GM12878 (cell line): ENCODE measurements around the gene DNAAF8. TPM values are rescaled to one million over a fixed set of nuclear protein-coding genes. Genes with fewer than 3 reads are reported as not detected.

Experiments
- ATAC-seq: fragments of 200-7000 bp; cut with Tn5 transposase; 3 replicates; pipeline ENCODE4 v1.9.1; 2020; ENCODE audit warnings: mild to moderate bottlenecking, moderate library complexity
- BruUV-seq: library from RNA; stranded (reverse); fragments of 400-500 nt; replicated peaks from 2 replicates; lab custom pipeline; 2021; lab: Mats Ljungman, UMichigan
- CTCF ChIA-PET: fragments of 300-600 bp; sonication (Branson Sonifier 250); formaldehyde crosslinking; extraction: SDS; loops from one replicate; lab custom pipeline; 2021; ENCODE audit warnings: inconsistent platforms; lab: Yijun Ruan, JAX
- POLR2A ChIA-PET: fragments of 350-600 bp; formaldehyde crosslinking; extraction: SDS; loops from one replicate; lab custom pipeline; 2021; ENCODE audit warnings: inconsistent platforms; lab: Charles Lee
- RAD21 ChIA-PET: fragments of 300-600 bp; sonication (Branson Sonifier 250); formaldehyde crosslinking; loops from one replicate; lab custom pipeline; 2023; ENCODE audit warnings: antibody characterized with exemption; ENCODE audit not compliant: unreplicated experiment; lab: Charles Lee
- SMC1A ChIA-PET: fragments of 300-600 bp; sonication (Branson Sonifier 250); formaldehyde crosslinking; loops from one replicate; lab custom pipeline; 2023; ENCODE audit not compliant: unreplicated experiment, uncharacterized antibody; lab: Charles Lee
- DNase-seq: peaks from one replicate; pipeline ENCODE4 v3.0.0-alpha.2; 2011; ENCODE audit warnings: low read depth, low spot score
- FAIRE-seq: peaks from 3 replicates; lab custom pipeline; 2011; peaks lifted over from hg19 to GRCh38; lab: Jason Lieb, UNC
- H2AFZ ChIP-seq: 2 replicates; pipeline ENCODE4 v1.6.0; 2011; ENCODE audit warnings: low read depth, low read length, control low read depth; ENCODE audit not compliant: control insufficient read depth
- H3K27ac ChIP-seq: 2 replicates; pipeline ENCODE4 v1.5.1; 2011; ENCODE audit warnings: control low read depth; ENCODE audit not compliant: control insufficient read depth, insufficient read depth
- H3K27me3 ChIP-seq, 2 experiments: replicated peaks in 1 of 2; 2 replicates each; pipeline versions ENCODE4 v1.6.0 to v1.6.1; 2011; ENCODE audit warnings: low read length in 1 of 2; ENCODE audit not compliant: control insufficient read depth in 2 of 2, insufficient read depth in 2 of 2
- H3K36me3 ChIP-seq, 2 experiments: 2 replicates each; pipeline ENCODE4 v1.5.1; 2011; ENCODE audit warnings: low read length in 1 of 2; ENCODE audit not compliant: control insufficient read depth in 2 of 2, insufficient read depth in 2 of 2
- H3K4me1 ChIP-seq: 2 replicates; pipeline ENCODE4 v1.6.1; 2011; ENCODE audit warnings: mild to moderate bottlenecking, low read length, moderate library complexity, mixed read lengths; ENCODE audit not compliant: control insufficient read depth, insufficient read depth
- H3K4me2 ChIP-seq: 2 replicates; pipeline ENCODE4 v1.6.0; 2011; ENCODE audit warnings: control low read depth; ENCODE audit not compliant: control insufficient read depth, insufficient read depth
- H3K4me3 ChIP-seq: fragments of 200-600 bp; sonication (generic); 2 replicates; pipeline ENCODE4 v1.5.1; 2016
- H3K79me2 ChIP-seq: 2 replicates; pipeline ENCODE4 v1.6.0; 2011; ENCODE audit warnings: low read length; ENCODE audit not compliant: control insufficient read depth, insufficient read depth
- H3K9ac ChIP-seq: 2 replicates; pipeline ENCODE4 v1.8.0; 2011; ENCODE audit warnings: low read length, control low read depth, mixed read lengths; ENCODE audit not compliant: control insufficient read depth, insufficient read depth
- H3K9me3 ChIP-seq: replicated peaks from 3 replicates; pipeline ENCODE4 v1.5.1; 2011; ENCODE audit warnings: mild to moderate bottlenecking, low read length; ENCODE audit not compliant: control insufficient read depth, insufficient read depth
- H4K20me1 ChIP-seq: 2 replicates; pipeline ENCODE4 v1.6.0; 2011; ENCODE audit not compliant: control insufficient read depth, insufficient read depth
- ESRRA ChIP-seq: IDR thresholded peaks from 2 replicates; pipeline ENCODE4 v1.6.1; 2012; ENCODE audit warnings: mild to moderate bottlenecking, low read length, improper control_type of control experiment
- EZH2 ChIP-seq: IDR thresholded peaks from 2 replicates; pipeline ENCODE4 v1.6.1; 2012; ENCODE audit warnings: low read depth, mild to moderate bottlenecking, control low read depth, inconsistent platforms, low read length, borderline replicate concordance; ENCODE audit not compliant: control insufficient read depth
- IKZF1 ChIP-seq: fragments of 450-650 bp; conservative IDR thresholded peaks from 2 replicates; pipeline ENCODE4 v1.6.1; 2017; ENCODE audit warnings: antibody characterized with exemption, mild to moderate bottlenecking
- MYB ChIP-seq: fragments of 150-350 bp; IDR thresholded peaks from 2 replicates; pipeline ENCODE4 v1.6.1; 2014; ENCODE audit warnings: mild to moderate bottlenecking, low read depth, low read length, borderline replicate concordance
- RAD51 ChIP-seq: fragments of 450-650 bp; IDR thresholded peaks from 2 replicates; pipeline ENCODE4 v1.6.1; 2016; ENCODE audit warnings: moderate library complexity, mild to moderate bottlenecking, inconsistent platforms
- REST ChIP-seq: IDR thresholded peaks from 2 replicates; pipeline ENCODE4 v1.6.1; 2012; ENCODE audit warnings: mild to moderate bottlenecking, low read depth, low read length
- TCF3 ChIP-seq: IDR thresholded peaks from 2 replicates; pipeline ENCODE4 v1.6.1; 2012; ENCODE audit warnings: low read depth, mild to moderate bottlenecking, low read length, borderline replicate concordance; ENCODE audit not compliant: insufficient read depth
- ZNF24 ChIP-seq: fragments of 450-650 bp; IDR thresholded peaks from 2 replicates; pipeline ENCODE4 v1.6.1; 2017; ENCODE audit warnings: antibody characterized with exemption, mild to moderate bottlenecking
- ZNF622 ChIP-seq: fragments of 450-650 bp; IDR thresholded peaks from 2 replicates; pipeline ENCODE4 v1.6.1; 2017; ENCODE audit warnings: mild to moderate bottlenecking, inconsistent platforms
- WGBS: methylation state at CpG from one replicate; pipeline ENCODE4 v1.1.6; 2016; ENCODE audit warnings: low lambda C conversion rate; ENCODE audit not compliant: insufficient replicate concordance, insufficient coverage; ENCODE audit errors: missing lambda C conversion rate; 5-methylcytosine and 5-hydroxymethylcytosine counted together
- in situ Hi-C: fragments of 300-500 bp; cut with MboI; formaldehyde crosslinking; loops from 9 replicates; pipeline ENCODE4 v1.14.3; 2018; ENCODE audit warnings: mixed read lengths
- intact Hi-C: fragments of 100-400 bp; cut with micrococcal nuclease; formaldehyde crosslinking; loops from one replicate; pipeline ENCODE4 v1.14.2; 2022; ENCODE audit not compliant: unreplicated experiment
- polyA plus RNA-seq, 11 experiments: library from polyadenylated mRNA; depleted of rRNA in 4 of 11; unstranded in 6 of 11; stranded (reverse) in 5 of 11; fragments of >200 nt; fragmentation: Nextera tagmentation in 4 of 11; fragmentation: Illumina TruSeq in 1 of 11; extraction: Ambion mirVana in 4 of 11; extraction: Trizol in 1 of 11; gene quantifications; 1 replicate in 1 of 11; 2 replicates in 10 of 11; pipeline versions ENCODE4 v1.2.1 to v1.2.3, GENCODE V29; 2011 to 2016; ENCODE audit warnings: inconsistent platforms in 2 of 11, missing spikeins in 2 of 11, low read depth in 1 of 11
- total RNA-seq, 4 experiments: library from RNA; depleted of rRNA in 3 of 4; stranded (reverse); fragments of >200 nt in 3 of 4; fragmentation: Illumina TruSeq in 1 of 4; extraction: Trizol in 1 of 4; gene quantifications; 2 replicates each; pipeline versions ENCODE4 v1.2.1 to v1.2.3, GENCODE V29; 2013 to 2021
- TF ChIP-seq, protein P1 (sequence below): IDR thresholded peaks from 2 replicates; pipeline ENCODE4 v1.6.1; 2011; ENCODE audit warnings: low read depth, mild to moderate bottlenecking, low read length, moderate library complexity, borderline replicate concordance; ENCODE audit errors: extremely low read depth
- TF ChIP-seq, protein P2 (sequence below): IDR thresholded peaks from 2 replicates; pipeline ENCODE4 v1.6.1; 2011; ENCODE audit warnings: borderline replicate concordance, low read depth, mild to moderate bottlenecking, moderate library complexity, mixed read lengths, low read length; ENCODE audit not compliant: insufficient read depth; ENCODE audit errors: extremely low read length

Gene DNAAF8
- total and polyA plus RNA-seq, 10 of the 15 experiments (the other 5 are each of a cell fraction or from before 2014, with no cell fraction given), result 0.01 to 0.78 (median 0.22) TPM; not detected in 2

GRCh38 chr16:4745274-4745569 lies 10.9 kb downstream of the DNAAF8 start:
- H3K27ac ChIP-seq, result no peak overlapping the region
- TF ChIP-seq, protein P1, sequence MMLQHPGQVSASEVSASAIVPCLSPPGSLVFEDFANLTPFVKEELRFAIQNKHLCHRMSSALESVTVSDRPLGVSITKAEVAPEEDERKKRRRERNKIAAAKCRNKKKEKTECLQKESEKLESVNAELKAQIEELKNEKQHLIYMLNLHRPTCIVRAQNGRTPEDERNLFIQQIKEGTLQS, result peak; percentile 21; the same call in 1 of the 2 replicates
- TF ChIP-seq IKZF1, result no peak
- TF ChIP-seq, protein P2, sequence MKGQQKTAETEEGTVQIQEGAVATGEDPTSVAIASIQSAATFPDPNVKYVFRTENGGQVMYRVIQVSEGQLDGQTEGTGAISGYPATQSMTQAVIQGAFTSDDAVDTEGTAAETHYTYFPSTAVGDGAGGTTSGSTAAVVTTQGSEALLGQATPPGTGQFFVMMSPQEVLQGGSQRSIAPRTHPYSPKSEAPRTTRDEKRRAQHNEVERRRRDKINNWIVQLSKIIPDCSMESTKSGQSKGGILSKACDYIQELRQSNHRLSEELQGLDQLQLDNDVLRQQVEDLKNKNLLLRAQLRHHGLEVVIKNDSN, result peak; percentile 68
- peak; percentile 25; the same call in 1 of the 2 replicates for TF ChIP-seq RAD51
- TF ChIP-seq, all 136 proteins: peak for 3
- H3K4me3 ChIP-seq, result no peak overlapping the region
- H3K79me2 ChIP-seq, result no peaks in the 10 kb centered on the region
- FAIRE-seq, result no peak
- no peaks in the 10 kb centered on the region for H3K27me3 ChIP-seq
- H3K4me2 ChIP-seq, result no peak overlapping the region
- RAD21 ChIA-PET, result no interaction called here
- 79% methylated on average over 3 of the region's 3 CpGs for WGBS
- no TSS peak for BruUV-seq
- DNase-seq, result no peak
- no peak overlapping the region for H3K9ac ChIP-seq
- SMC1A ChIA-PET, result no interaction called here
- CTCF ChIA-PET, result interaction anchor here (0.7 kb wide), 1 partner anchor 515 kb away, joined by 3 read pairs; no protein-coding TSS in a partner anchor
- in situ Hi-C loops, result no loop called here
- POLR2A ChIA-PET, result interaction anchor here (0.7 kb wide), 1 partner anchor 44 kb away, joined by 4 read pairs; no protein-coding TSS in a partner anchor
- H3K9me3 ChIP-seq, result no peaks in the 10 kb centered on the region
- H3K36me3 ChIP-seq, result no peaks in the 10 kb centered on the region; a peak in 1 of 4 replicates
- 0 out of 3 replicates have a peak, but pooled peaks have one; percentile 13 for ATAC-seq
- H3K4me1 ChIP-seq, result peaks cover 12% of the 10 kb centered on the region
- no peaks in the 10 kb centered on the region for H4K20me1 ChIP-seq
- no peak overlapping the region for H2AFZ ChIP-seq
- intact Hi-C loops, result no loop called here

DNA sequence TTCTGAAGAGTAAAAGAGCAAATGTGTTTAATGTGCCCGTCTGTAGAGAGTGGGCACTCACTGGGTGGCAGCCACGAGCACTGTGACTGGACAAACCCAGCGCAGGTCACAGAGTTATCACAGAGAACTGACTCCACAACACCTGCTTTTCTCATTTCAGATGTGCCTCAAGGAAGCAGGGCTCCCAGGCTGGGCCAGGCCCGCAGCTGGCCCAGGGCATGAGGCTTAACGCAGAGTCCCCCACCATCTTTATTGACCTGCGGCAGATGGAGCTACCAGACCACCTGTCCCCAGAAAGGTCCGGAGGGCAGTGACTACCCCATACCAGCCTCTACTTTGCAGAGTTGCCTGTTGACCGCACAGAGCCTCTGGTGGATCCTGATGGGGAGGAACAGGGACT lies 11.9 kb downstream of the DNAAF8 start:
- no peaks in the 10 kb centered on the region for H4K20me1 ChIP-seq
- no peaks in the 10 kb centered on the region for H3K27me3 ChIP-seq
- POLR2A ChIA-PET, result interaction anchor here (1.7 kb wide), 1 partner anchor 11 kb away, joined by 5 read pairs; the partner anchor contains the start of gene DNAAF8
- in situ Hi-C loops (no loop called here), intact Hi-C loops (no loop called here)
- peaks cover 12% of the 10 kb centered on the region for H3K4me1 ChIP-seq
- H3K4me2 ChIP-seq, result no peak overlapping the region
- no peaks in the 10 kb centered on the region for H3K79me2 ChIP-seq
- no peak overlapping the region for H3K4me3 ChIP-seq
- no peak overlapping the region for H3K9ac ChIP-seq
- TF ChIP-seq MYB (no peak), ZNF622 (no peak), EZH2 (no peak), ZNF24 (no peak), TCF3 (no peak), REST (no peak), ESRRA (no peak)
- SMC1A ChIA-PET, result no interaction called here
- FAIRE-seq (no peak), DNase-seq (no peak), ATAC-seq (no peak)
- peaks cover 0 to 4% of the 10 kb centered on the region in 2 experiments; a peak in 1 of 4 replicates for H3K36me3 ChIP-seq
- 79% methylated on average over 8 of the region's 8 CpGs for WGBS
- BruUV-seq, result no TSS peak
- RAD21 ChIA-PET, result no interaction called here
- CTCF ChIA-PET, result interaction anchor here (1.0 kb wide), 1 partner anchor 12 kb away, joined by 4 read pairs; the partner anchor contains the start of gene DNAAF8
- H3K27ac ChIP-seq, result no peak overlapping the region
- no peak overlapping the region for H2AFZ ChIP-seq
- no peaks in the 10 kb centered on the region for H3K9me3 ChIP-seq
